GM19467 (cell line): Measurements from ENCODE around the gene DMRTC2.
A peak's percentile ranks its signal among the peaks of the same experiment; 100 is the strongest.

Experiments used
- ATAC-seq: cut with Tn5 transposase; IDR thresholded peaks from one replicate; pipeline ENCODE4 v1.9.1; 2021; ENCODE audit warnings: mild to moderate bottlenecking, moderate library complexity; ENCODE audit not compliant: unreplicated experiment

Gene DMRTC2

DNA sequence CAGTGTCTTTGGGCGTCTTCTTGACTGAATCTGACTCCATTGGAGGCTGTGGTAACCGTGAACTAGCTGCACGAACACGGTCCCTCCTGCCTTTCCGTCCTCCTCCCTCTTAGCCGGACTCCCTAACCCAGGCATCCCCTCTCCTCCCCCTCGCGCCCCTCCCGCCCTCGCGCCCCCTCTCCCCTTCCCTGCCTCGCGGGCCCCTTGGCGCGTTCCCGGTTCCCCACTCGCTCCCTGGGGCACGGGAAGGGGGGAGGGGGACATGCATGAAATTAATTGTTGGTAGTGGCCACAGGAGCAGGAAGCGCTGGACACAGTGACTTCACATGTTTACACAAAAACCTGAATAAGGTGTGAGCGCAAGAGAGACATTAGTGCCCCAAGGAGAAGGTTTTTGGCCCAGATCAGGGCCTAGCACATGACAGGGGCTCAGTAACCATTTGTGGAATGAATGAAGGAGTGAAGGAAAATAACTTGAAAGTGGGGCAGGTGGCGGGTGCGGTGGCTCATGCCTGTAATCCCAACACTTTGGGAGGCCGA is 279 bp downstream of the DMRTC2 start:
- ATAC-seq = no peak

DNA sequence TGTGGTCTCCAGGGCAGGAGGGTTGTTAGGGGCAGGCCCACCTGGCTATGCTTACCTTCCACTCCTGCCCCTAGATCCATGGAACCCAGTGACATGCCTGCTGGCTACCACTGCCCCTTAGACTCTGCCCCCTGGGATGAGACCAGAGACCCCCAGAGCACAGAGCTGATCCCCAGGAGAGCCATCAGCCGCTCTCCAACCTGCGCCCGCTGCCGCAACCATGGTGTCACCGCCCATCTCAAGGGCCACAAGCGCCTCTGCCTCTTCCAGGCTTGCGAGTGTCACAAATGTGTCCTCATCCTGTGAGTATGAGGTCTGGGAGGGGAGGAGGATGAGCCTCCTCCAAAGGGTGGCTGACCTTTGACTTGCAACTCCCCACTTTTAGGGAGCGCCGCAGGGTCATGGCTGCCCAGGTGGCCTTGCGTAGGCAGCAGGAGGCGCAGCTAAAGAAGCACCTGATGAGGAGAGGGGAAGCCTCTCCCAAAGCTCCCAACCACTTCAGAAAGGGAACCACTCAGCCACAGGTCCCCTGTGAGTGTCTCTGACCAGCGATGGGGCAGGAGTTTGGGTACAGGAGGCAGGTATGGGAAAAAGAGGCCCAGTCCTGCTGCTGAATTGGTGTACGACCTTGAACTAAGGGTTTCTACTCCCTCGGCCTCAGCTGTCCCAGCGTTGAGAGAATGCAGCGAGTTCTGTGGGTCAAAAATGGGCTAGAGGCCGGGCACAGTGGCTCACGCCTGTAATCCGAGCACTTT is 2.7 kb downstream of the DMRTC2 start:
- ATAC-seq = no peak

DNA sequence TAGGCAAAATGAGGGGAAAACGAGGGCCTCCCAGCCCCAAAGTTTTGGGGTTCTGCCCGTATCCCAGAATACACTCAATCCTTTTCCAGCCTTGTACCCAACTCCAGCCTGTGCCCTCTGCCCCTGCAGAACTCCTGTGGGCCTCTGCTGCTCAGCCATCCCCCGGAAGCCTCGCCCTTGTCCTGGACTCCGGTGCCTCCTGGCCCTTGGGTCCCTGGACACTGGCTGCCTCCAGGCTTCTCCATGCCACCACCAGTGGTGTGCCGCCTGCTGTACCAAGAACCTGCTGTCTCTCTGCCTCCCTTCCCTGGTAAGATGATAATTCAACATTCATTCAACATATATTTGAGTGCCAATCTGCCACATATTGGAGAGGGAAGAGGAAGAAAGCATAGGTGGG is 3.8 kb downstream of the DMRTC2 start:
- ATAC-seq = no peak

DNA sequence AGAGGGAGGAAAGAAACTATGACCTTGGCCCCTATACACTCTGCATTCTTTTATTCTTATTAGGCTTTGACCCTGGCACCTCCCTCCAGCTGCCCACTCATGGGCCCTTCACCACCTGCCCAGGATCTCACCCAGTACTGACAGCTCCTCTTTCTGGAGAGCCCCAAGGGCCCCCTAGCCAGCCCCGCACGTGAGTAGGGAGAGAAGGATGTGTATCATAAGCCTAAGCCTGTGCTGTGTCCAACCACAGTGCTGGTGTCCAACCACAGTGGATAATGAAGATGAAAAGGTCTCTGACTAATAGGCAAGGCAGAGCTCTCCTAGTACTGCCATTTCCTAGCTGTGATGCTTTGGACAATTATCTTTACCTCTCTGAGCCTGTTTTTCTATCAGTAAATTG is 4.2 kb downstream of the DMRTC2 start:
- ATAC-seq = no peak

DNA sequence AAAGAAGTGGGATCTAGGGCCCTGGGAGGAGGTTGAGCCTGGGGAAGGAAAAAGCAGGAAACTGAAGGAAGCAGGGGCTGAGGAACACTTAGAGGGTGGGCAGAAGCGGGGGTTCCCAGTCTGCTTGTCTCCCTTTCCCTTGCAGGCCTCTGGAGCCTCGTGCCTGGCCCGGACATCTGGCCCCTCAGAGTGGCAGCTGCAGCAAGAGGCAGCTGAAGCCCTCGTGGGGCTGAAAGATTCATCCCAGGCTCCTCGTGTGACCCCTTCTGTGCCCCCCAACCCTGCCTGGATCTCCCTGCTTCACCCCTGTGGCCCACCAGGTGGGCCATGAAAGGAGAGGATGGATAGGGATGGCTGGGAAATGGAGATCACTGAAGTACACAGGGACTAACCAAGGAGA is 5.5 kb downstream of the DMRTC2 start:
- no peak for ATAC-seq

DNA sequence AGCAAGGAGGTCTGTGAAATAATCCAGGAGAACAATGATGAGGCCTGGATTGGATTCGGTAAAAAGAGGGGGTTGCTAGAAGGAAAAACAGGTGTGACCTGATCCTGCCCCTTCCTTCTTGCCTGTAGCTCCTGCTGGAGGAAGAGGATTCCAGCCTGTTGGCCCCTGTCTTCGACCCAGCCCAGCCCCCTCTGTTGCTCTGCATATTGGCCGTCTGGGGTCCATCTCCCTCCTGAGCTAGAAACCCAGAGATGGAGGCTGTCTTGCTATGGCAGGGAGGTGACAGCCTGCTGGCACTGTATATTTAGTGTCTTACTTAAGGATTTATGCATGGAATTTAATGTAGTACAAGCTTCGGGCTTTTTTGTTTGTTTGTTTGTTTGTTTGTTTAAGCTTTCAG is 6.6 kb downstream of the DMRTC2 start:
- ATAC-seq = no peak

DNA sequence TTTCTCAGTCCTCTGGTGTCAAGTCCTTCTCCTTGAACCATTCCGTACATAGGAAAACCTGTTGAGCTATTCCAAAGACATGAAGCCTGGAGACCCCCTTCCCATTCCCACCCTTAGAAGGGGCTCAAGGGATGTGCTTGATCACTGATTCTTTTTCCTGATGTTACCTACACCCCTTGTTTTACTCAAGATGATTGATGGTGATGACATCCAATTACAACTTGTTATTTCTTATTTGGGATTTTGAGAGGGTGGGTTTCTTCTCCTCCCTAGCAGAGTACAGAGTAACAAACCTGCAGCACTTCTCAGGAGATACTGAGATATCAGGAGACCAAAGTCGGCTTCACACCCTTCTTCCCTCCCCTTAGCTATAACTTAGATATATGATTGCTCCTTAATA is 8.5 kb downstream of the DMRTC2 start:
- ATAC-seq = no peak

DNA sequence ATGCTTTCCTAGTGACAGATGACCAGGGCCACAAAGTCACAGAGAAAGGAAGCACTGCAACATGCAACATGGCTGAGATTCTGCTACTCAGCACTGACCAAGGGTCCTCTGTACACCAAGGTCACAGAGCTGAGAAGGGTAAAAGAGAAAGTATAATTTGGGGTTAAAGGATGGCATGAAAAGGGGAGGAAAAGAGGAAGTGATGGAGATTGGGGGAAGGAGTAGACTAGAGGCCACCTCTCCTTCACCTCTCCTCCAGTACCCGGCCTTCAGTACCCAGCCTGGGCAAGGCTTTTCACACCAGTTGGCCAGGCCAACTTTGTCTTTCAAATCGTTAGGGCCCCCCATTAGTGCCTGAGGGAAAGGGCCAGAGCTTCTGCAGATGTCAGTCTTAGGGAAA is 8.9 kb downstream of the DMRTC2 start:
- no peak for ATAC-seq

DNA sequence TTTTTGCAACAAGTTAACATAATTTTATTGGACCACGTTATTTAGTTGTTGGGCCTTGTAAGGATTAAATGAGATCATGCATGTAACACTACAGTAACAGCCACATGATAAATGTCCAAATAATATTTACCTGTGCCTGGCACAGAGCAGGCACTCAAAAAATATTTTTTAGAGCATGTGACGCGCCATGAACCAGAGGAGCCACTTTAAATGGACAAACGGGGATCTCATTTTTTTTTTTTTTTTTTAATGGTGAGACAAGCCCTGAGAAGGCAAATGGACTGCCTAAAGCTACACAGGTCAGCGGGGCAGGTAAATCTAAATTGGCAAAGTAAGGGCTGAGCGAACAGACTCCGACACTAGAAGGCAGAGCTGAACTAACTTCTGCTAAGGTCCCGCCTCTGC is 14.4 kb downstream of the DMRTC2 start:
- ATAC-seq = no peak

DNA sequence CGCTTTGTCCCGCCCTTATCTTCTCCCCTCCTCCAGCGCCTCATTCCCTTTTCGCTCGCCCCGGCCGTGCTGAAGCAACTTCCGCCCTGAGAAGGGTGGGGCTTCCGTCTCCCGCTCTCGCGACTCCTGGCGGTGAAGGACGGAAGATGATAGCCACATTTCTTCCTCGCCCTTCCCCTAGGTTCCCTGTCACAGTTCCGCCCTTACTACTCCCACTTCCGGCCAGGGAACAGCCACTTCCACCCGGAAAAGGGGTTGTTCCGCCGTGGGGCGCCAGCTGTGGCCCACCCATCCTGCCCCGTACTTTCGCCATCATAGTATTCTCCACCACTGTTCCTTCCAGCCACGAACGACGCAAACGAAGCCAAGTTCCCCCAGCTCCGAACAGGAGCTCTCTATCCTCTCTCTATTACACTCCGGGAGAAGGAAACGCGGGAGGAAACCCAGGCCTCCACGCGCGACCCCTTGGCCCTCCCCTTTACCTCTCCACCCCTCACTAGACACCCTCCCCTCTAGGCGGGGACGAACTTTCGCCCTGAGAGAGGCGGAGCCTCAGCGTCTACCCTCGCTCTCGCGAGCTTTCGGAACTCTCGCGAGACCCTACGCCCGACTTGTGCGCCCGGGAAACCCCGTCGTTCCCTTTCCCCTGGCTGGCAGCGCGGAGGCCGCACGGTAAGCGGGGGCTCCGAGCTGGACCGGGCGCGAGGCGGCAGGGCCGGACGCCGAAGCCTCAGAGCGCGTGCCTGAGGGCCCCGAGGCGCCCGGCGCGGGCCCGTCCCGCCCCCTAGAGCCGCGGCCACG is 15.0 kb downstream of the DMRTC2 start, which contains the start of gene RPS19:
TSS of gene RPS19 (plus strand) at position 638 of the 801 bp plus-strand sequence. CDS start 520 bp downstream, outside the sequence.
- peak; percentile 72 for ATAC-seq

DNA sequence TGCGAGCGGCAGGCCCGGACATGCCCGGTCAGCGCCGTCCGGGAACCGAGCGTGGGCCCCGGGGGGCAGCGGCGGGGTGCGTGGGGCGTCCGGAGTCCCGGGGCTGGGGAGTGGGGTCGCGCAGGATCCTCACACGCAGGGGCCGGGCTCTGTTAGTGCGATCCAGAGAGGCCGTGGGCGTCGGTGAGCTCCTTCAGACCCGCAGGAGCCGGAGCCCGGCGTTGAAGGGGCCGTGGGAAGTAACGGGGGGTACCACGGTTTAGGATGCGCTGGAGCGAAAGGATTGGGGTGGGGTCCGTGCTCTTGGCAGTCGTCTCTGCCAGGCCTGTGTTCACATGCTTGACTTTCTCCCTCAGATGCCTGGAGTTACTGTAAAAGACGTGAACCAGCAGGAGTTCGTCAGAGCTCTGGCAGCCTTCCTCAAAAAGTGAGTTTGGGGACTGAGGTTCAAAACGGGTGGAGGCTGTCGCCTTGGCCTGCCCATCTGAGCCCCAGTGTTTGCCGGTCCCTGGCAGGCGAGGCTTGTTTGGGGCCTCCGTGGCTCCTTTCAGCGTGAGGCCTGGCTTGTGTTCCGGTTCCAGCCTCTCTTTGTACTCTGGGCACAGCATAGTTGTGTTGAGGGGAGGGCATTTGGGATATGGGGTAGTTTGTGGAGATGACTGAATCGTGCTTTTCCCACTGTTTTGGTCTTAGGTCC is 15.7 kb downstream of the DMRTC2 start:
- ATAC-seq = no peak

DNA sequence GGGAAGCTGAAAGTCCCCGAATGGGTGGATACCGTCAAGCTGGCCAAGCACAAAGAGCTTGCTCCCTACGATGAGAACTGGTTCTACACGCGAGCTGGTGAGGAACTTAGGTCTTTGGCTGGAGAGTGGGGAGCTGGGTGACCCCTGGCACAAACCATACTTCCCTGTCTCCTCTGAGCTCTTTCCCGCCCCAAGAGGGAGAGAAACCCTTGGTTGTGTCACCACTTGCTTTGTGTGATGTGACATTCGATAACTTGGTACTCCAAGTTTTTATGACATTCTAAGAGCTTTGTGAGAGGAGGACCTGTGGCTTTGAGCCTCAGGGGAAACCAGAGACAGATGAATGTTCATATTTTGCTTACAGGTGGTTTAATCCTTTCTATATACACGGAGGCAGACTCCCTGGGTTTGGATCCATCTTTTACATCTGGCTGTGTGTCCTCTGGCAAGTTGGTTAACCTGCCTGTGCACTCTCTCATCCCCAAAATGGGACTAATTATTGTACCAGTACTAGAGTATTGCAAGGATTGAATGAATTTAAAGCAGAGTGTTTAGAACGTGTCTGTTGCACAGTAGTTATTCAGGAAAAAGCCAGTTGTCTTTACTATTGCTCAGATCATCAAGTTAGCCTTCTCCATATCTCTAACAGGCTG is 16.4 kb downstream of the DMRTC2 start:
- no peak for ATAC-seq

DNA sequence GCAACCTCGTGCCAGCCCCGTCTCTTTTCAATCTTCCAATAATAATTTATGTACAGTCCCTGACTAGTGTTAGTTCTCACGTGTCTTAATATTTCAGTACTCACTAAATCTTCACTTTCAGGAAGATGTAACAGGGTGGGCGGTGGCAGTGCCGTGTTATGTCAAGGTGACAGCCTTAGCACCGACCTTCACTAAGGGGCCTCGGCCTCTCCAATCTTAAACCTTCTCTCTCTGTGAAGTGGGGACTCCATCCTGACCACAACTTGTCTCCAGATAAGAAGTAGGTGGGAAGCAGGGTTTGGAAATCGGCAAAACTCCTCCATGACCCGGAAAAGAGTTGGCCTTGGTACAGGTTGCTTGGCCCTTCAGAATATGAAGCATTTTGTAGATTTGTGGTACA is 17.0 kb downstream of the DMRTC2 start:
- ATAC-seq = no peak

DNA sequence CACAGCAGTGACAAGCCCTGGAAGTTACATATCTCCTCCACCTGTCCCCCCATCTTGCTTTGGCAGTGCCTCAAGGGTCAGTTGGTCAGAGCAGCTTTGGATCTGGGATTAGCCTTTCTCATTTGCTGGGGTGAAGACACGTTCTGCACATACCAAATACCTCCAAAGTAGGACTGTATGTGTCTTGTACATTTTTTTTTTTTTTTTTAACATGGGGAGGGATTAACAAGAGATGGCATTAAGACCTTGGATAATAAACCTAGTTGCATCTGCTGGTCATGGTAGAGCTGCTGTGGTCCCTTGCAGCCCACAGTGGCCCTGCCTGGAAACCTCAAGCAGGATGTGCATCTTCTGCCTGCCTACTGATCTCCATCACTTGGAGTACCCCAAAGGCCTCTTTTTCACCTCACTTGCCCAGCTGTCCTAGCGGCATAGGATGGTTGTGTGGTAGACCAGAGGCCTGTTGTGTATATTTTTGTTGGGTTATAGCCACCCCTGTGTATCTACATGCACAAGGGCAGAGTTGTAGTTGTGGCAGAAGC is 17.7 kb downstream of the DMRTC2 start:
- no peak for ATAC-seq

DNA sequence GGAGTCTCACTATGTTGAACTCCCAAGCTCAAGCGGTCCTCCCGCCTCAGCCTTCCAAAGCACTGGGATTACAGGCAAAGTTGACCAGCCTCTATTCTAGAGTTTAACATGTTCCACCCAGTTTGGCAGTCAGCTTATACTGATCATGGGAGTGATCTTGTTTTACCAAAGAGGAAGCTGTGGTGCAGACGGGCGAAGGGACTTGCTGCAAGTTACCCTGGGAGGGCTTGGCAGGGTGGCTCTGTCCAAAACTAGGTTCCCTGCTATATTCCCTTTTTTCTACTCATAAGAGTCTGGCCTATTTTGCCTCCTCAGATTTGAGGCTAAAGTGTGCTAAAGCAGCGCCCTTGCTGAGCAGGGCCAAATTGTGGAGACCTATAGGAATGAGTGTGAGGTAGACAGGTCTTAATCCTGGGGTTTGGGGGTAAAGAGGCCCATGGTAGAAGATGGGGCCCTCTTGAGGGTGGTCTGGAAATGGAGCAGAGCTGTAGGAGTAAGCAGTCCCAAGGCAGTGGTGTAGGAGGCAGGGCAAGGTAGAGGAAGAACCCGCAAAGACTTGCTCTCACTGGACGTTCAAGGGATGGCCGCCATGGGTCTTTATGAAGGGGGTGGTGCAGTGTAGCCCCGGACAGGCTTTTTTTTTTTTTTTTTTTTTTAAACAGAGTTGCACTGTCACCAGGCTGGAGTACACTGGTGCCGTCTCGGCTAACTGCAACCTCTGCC is 18.5 kb downstream of the DMRTC2 start:
- no peak for ATAC-seq

DNA sequence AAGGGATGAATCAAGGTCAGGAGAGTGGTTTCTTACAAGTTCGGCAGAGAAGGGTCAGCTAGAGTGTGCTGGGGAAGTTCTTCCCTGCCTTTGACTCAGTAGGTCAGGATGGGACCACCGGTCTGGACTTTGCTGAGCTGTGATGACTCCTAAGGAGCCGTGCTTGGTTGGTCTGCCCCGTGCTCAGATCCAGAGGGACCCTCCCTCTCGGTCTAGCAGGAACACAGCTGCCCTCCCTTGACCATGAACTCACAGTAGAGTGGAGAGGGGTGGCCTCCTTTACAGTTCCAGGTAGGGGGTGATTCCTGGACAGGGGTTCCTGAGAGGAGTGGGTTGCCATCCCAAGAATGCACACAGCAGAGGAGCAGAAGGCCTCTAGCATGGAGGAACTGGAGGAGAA is 19.5 kb downstream of the DMRTC2 start:
- ATAC-seq = no peak

DNA sequence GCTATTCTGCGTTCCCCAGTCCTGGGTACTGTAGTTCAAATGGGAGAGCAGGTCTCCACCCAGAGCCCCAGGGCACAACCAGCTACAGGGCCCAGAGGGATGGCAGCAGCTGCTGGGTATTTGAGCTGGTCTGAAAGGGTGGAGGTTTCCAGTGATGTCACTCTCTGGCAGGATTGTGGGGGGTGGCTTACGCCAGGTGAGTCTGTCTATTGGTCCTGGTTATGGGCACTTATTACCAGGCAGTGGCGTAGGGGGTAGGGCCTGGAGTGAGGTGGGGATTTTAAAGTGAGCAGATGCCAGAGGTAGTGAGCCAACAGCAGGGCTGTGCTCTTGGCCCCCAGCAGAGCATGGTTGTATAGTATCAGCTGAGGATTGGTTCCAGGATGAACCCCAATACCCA is 21.4 kb downstream of the DMRTC2 start:
- no peak for ATAC-seq

DNA sequence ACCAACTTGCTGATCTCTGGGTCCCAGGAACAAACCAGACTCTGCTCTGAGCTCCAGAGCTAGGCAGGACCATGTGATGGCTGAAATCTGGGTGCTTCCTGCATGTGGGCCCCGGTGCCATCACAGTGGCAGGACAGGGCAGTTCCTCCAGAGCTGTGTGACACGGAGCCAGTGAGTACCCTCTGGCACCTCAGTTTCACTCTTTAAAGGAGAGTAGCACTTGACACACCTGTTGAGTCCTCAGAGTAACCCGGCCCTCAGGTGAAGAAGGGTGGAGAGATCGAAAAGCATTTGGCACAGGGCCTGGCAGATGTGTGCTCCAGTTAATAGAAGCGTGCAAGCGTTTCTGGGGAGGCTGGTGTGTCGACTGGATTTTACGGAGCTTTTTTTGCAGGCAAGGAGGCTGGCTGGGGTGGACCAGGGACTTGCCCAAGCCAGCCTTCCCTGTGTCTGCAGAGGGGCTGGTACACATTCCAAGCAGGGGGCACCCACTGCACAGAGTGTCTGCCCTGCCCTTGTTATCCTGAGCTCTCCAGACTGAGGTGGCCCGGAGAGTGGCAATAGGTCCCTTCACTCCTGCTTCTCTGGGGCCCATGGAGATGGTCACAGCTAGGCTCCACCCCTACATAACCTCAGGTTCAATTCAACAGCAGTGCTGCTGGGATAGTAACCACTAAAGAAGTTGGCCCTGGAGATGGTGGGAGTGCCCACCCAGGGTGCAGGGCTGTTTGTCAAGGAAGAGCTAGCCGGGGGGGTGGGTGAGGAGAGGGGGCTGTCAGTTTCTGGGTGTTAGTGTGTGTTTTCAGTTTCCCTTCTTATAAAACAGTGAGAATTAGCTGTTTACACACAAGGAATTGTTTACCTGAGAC is 23.5 kb downstream of the DMRTC2 start:
- ATAC-seq = no peak

DNA sequence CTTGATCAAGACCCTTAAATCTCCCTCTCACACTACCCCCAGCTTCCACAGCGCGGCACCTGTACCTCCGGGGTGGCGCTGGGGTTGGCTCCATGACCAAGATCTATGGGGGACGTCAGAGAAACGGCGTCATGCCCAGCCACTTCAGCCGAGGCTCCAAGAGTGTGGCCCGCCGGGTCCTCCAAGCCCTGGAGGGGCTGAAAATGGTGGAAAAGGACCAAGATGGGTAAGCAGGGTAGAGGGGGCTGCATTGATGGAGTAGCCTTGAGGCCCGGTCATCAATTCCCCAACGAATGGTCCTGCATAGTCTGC is 24.1 kb downstream of the DMRTC2 start:
- no peak for ATAC-seq
